ENCODE results near the gene KIAA0319L. TPM values are rescaled to one million over a fixed set of nuclear protein-coding genes. Genes with fewer than 3 reads are reported as not detected.

Gene KIAA0319L
- total RNA-seq, 2 donors from 2014 or later = 68.4 to 77.6 TPM

- 88 to 98% methylated on average over 5 to 8 of the region's 8 CpGs for WGBS, 2 experiments (ENCODE audit: insufficient coverage in 1 of 2, insufficient read length in 1 of 2)
- H3K4me1 Mint-ChIP-seq = peaks cover 4% of the 10 kb centered on the region
- H3K36me3 ChIP-seq (ENCODE audit: control insufficient read depth, insufficient read depth, low read length) = no peaks in the 10 kb centered on the region
- no peak overlapping the region for H3K4me3 Mint-ChIP-seq
- no peak for TF ChIP-seq CTCF (conservative IDR thresholded peaks at IDR 0.05)
- H3K36me3 Mint-ChIP-seq (ENCODE audit: low read depth) = no peaks in the 10 kb centered on the region
- no peak for DNase-seq
- H3K27ac Mint-ChIP-seq = no peak overlapping the region
- no peaks in the 10 kb centered on the region for H3K9me3 Mint-ChIP-seq
- H3K4me1 ChIP-seq (ENCODE audit: control insufficient read depth, insufficient read depth, low read length) = no peaks in the 10 kb centered on the region
- no peaks in the 10 kb centered on the region for H3K9me3 ChIP-seq (ENCODE audit: control insufficient read depth, low read length)
- H3K27ac ChIP-seq (ENCODE audit: low read depth, low read length) = no peak overlapping the region
- no peaks in the 10 kb centered on the region for H3K27me3 ChIP-seq (ENCODE audit: control insufficient read depth, insufficient read depth, low read length, poor library complexity, severe bottlenecking)
- no peak overlapping the region for H3K9ac ChIP-seq (ENCODE audit: extremely low read depth, low read length, poor library complexity, severe bottlenecking)
- H3K27me3 Mint-ChIP-seq (ENCODE audit: insufficient read depth) = peaks cover 4% of the 10 kb centered on the region
- no peak overlapping the region for H3K4me3 ChIP-seq (ENCODE audit: low read length)
These were observed 34.0 kb upstream of the KIAA0319L start for GRCh38 chr1:35591211-35591610.

- H3K9ac ChIP-seq (ENCODE audit: extremely low read depth, low read length, poor library complexity, severe bottlenecking) = no peak overlapping the region
- no peaks in the 10 kb centered on the region for H3K9me3 Mint-ChIP-seq
- no peak for DNase-seq
- no peak overlapping the region for H3K27ac Mint-ChIP-seq
- no peaks in the 10 kb centered on the region for H3K4me1 ChIP-seq (ENCODE audit: control insufficient read depth, insufficient read depth, low read length)
- H3K36me3 ChIP-seq (ENCODE audit: control insufficient read depth, insufficient read depth, low read length) = no peaks in the 10 kb centered on the region
- H3K27me3 ChIP-seq (ENCODE audit: control insufficient read depth, insufficient read depth, low read length, poor library complexity, severe bottlenecking) = no peaks in the 10 kb centered on the region
- H3K4me3 Mint-ChIP-seq = no peak overlapping the region
- H3K4me1 Mint-ChIP-seq = peaks cover 4% of the 10 kb centered on the region
- no peak overlapping the region for H3K4me3 ChIP-seq (ENCODE audit: low read length)
- no peaks in the 10 kb centered on the region for H3K9me3 ChIP-seq (ENCODE audit: control insufficient read depth, low read length)
- no peak overlapping the region for H3K27ac ChIP-seq (ENCODE audit: low read depth, low read length)
- TF ChIP-seq CTCF (conservative IDR thresholded peaks at IDR 0.05) = no peak
- H3K36me3 Mint-ChIP-seq (ENCODE audit: low read depth) = no peaks in the 10 kb centered on the region
- peaks cover 4% of the 10 kb centered on the region for H3K27me3 Mint-ChIP-seq (ENCODE audit: insufficient read depth)
- WGBS, 2 experiments (ENCODE audit: insufficient coverage in 1 of 2, insufficient read length in 1 of 2) = 96 to 99% methylated on average over 17 to 25 of the region's 25 CpGs
These were observed 33.4 kb upstream of the KIAA0319L start for GRCh38 chr1:35590476-35591040.

GRCh38 chr1:35589516-35590427 is 32.6 kb upstream of the KIAA0319L start:
- Histone ChIP-seq H3K9ac (ENCODE audit: extremely low read depth, low read length, poor library complexity, severe bottlenecking) (no peak overlapping the region), H3K36me3 (ENCODE audit: control insufficient read depth, insufficient read depth, low read length) (no peaks in the 10 kb centered on the region), H3K4me3 (ENCODE audit: low read length) (no peak overlapping the region), H3K27ac (ENCODE audit: low read depth, low read length) (no peak overlapping the region), H3K27me3 (ENCODE audit: control insufficient read depth, insufficient read depth, low read length, poor library complexity, severe bottlenecking) (no peaks in the 10 kb centered on the region), H3K9me3 (ENCODE audit: control insufficient read depth, low read length) (no peaks in the 10 kb centered on the region), H3K4me1 (ENCODE audit: control insufficient read depth, insufficient read depth, low read length) (no peaks in the 10 kb centered on the region)
- no peak for DNase-seq
- Mint-ChIP-seq H3K36me3 (ENCODE audit: low read depth) (no peaks in the 10 kb centered on the region), H3K27me3 (ENCODE audit: insufficient read depth) (peaks cover 4% of the 10 kb centered on the region), H3K27ac (peak overlapping the region; percentile 3), H3K4me1 (peaks cover 4% of the 10 kb centered on the region), H3K4me3 (no peak overlapping the region), H3K9me3 (no peaks in the 10 kb centered on the region)
- WGBS, 2 experiments (ENCODE audit: insufficient coverage in 1 of 2, insufficient read length in 1 of 2) = 91 to 96% methylated on average over 11 to 15 of the region's 15 CpGs
- no peak for TF ChIP-seq CTCF (conservative IDR thresholded peaks at IDR 0.05)
